Keratinocyte (primary cell): ENCODE data around the gene ACTG1. TPM values are rescaled to one million over a fixed set of nuclear protein-coding genes. Genes with fewer than 3 reads are reported as not detected.

ENCODE experiments used
- DNase-seq: peaks from one replicate; pipeline ENCODE4 v3.0.0-alpha.2; 2011; ENCODE audit warnings: low read depth, missing footprints, low spot score
- FAIRE-seq: peaks from 2 replicates; lab custom pipeline; 2011; peaks lifted over from hg19 to GRCh38; lab: Jason Lieb, UNC
- H2AFZ ChIP-seq: 2 replicates; pipeline ENCODE4 v1.6.0; 2012; ENCODE audit warnings: low read length, control low read depth, inconsistent platforms; ENCODE audit not compliant: control insufficient read depth
- H3K27ac ChIP-seq: 2 replicates; pipeline ENCODE4 v1.5.1; 2011; ENCODE audit warnings: low read length; ENCODE audit not compliant: control insufficient read depth, insufficient read depth
- H3K27me3 ChIP-seq: 3 replicates; pipeline ENCODE4 v1.6.0; 2011; ENCODE audit warnings: low read length; ENCODE audit not compliant: control insufficient read depth, insufficient read depth; ENCODE audit errors: extremely low read depth
- H3K36me3 ChIP-seq, 2 experiments: 2 replicates in 1 of 2; 3 replicates in 1 of 2; pipeline ENCODE4 v1.5.1; 2011; ENCODE audit warnings: low read length in 2 of 2, mild to moderate bottlenecking in 1 of 2; ENCODE audit not compliant: control insufficient read depth in 2 of 2, insufficient read depth in 2 of 2; ENCODE audit errors: extremely low read depth in 1 of 2
- H3K4me1 ChIP-seq: 3 replicates; pipeline ENCODE4 v1.5.1; 2011; ENCODE audit warnings: low read length; ENCODE audit not compliant: control insufficient read depth, insufficient read depth; ENCODE audit errors: extremely low read depth
- H3K4me2 ChIP-seq: 3 replicates; pipeline ENCODE4 v1.6.0; 2011; ENCODE audit warnings: low read depth, low read length; ENCODE audit not compliant: control insufficient read depth, insufficient read depth; ENCODE audit errors: extremely low read depth
- H3K4me3 ChIP-seq, 3 experiments: fragments of 200-600 bp in 1 of 3; sonication (generic) in 1 of 3; 2 replicates in 2 of 3; 3 replicates in 1 of 3; pipeline ENCODE4 v1.5.1; 2011 to 2016; ENCODE audit warnings: low read length in 3 of 3, mild to moderate bottlenecking in 3 of 3, control low read depth in 2 of 3, inconsistent platforms in 1 of 3, low read depth in 1 of 3, mixed read lengths in 1 of 3, mixed run types in 1 of 3, moderate library complexity in 1 of 3; ENCODE audit not compliant: control insufficient read depth in 2 of 3, insufficient read depth in 2 of 3; ENCODE audit errors: extremely low read depth in 1 of 3
- H3K79me2 ChIP-seq: 2 replicates; pipeline ENCODE4 v1.6.0; 2012; ENCODE audit warnings: low read length; ENCODE audit not compliant: control insufficient read depth, insufficient read depth
- H3K9ac ChIP-seq: 3 replicates; pipeline ENCODE4 v1.6.0; 2011; ENCODE audit warnings: low read length; ENCODE audit not compliant: control insufficient read depth, insufficient read depth; ENCODE audit errors: extremely low read depth
- H3K9me1 ChIP-seq: 3 replicates; pipeline ENCODE4 v1.6.0; 2011; ENCODE audit warnings: low read length; ENCODE audit not compliant: control insufficient read depth, insufficient read depth; ENCODE audit errors: extremely low read depth
- H3K9me3 ChIP-seq: 2 replicates; pipeline ENCODE4 v1.5.1; 2012; ENCODE audit warnings: low read depth, low read length; ENCODE audit not compliant: control insufficient read depth
- H4K20me1 ChIP-seq: 3 replicates; pipeline ENCODE4 v1.6.0; 2011; ENCODE audit warnings: low read length; ENCODE audit not compliant: control insufficient read depth, insufficient read depth; ENCODE audit errors: extremely low read depth
- CTCF ChIP-seq, 3 experiments: IDR thresholded peaks in 1 of 3; conservative IDR thresholded peaks in 1 of 3; optimal IDR thresholded peaks in 1 of 3; 2 replicates in 2 of 3; 3 replicates in 1 of 3; pipeline versions ENCODE3 to v1.5.1; 2011; ENCODE audit warnings: low read length in 3 of 3, mild to moderate bottlenecking in 3 of 3, moderate library complexity in 2 of 3, control low read depth in 1 of 3, inconsistent platforms in 1 of 3; ENCODE audit not compliant: insufficient read depth in 2 of 3; ENCODE audit errors: extremely low read depth in 1 of 3
- EZH2 ChIP-seq: IDR thresholded peaks from one replicate; pipeline ENCODE4 v1.6.1; 2012; ENCODE audit warnings: inconsistent platforms, mild to moderate bottlenecking, low read length, moderate library complexity
- dilution Hi-C: fragments of 300-500 bp; cut with MboI; formaldehyde crosslinking; loops from one replicate; pipeline ENCODE4 v1.7.0; 2020; ENCODE audit warnings: low sequenced_read_pairs; ENCODE audit not compliant: extremely low pct_ligation_motif_present
- polyA plus RNA-seq, 5 experiments: library from polyadenylated mRNA; depleted of rRNA in 3 of 5; stranded (reverse) in 3 of 5; stranded (forward) in 1 of 5; unstranded in 1 of 5; fragments of >200 nt; gene quantifications; 1 replicate in 1 of 5; 2 replicates in 3 of 5; 3 replicates in 1 of 5; pipeline versions ENCODE4 v1.2.1 to v1.2.3, GENCODE V29; 2011 to 2012; ENCODE audit warnings: missing spikeins in 2 of 5, low read depth in 1 of 5, low replicate concordance in 1 of 5

Gene ACTG1
- polyA plus RNA-seq, 1 donor (not counting 4 experiments of a cell fraction or from before 2014, with no cell fraction given), result 1,867 TPM

GRCh38 chr17:81489998-81490992, 22.3 kb downstream of the ACTG1 start:
- no peak overlapping the region for H3K27ac ChIP-seq

GRCh38 chr17:81489012-81489997, 23.3 kb downstream of the ACTG1 start:
- no peaks in the 10 kb centered on the region for H3K9me3 ChIP-seq
- H3K4me3 ChIP-seq, result no peak overlapping the region
- no peak for TF ChIP-seq EZH2
- TF ChIP-seq CTCF (optimal IDR thresholded peaks at IDR 0.05 in 1 of 3, IDR thresholded peaks at IDR 0.05 in 1 of 3, conservative IDR thresholded peaks at IDR 0.05 in 1 of 3; ENCODE audit: extremely low read depth in 1 of 3, insufficient read depth in 2 of 3, low read length in 3 of 3), result no peak
- H3K9ac ChIP-seq, result no peak overlapping the region
- dilution Hi-C loops, result no loop called here
- H3K79me2 ChIP-seq, result no peaks in the 10 kb centered on the region
- no peaks in the 10 kb centered on the region for H3K9me1 ChIP-seq
- DNase-seq, result no peak
- no peak overlapping the region for H2AFZ ChIP-seq
- no peak overlapping the region for H3K4me2 ChIP-seq
- no peak for FAIRE-seq
- H3K27me3 ChIP-seq, result peaks cover 22% of the 10 kb centered on the region
- no peaks in the 10 kb centered on the region for H3K36me3 ChIP-seq
- H3K4me1 ChIP-seq, result peaks cover 4% of the 10 kb centered on the region
- no peaks in the 10 kb centered on the region for H4K20me1 ChIP-seq
- no peak overlapping the region for H3K27ac ChIP-seq

More at GRCh38 chr17:81489998-81490992, 22.3 kb downstream of the ACTG1 start:
- Histone ChIP-seq H3K27me3 (peaks cover 28% of the 10 kb centered on the region), H3K79me2 (no peaks in the 10 kb centered on the region), H2AFZ (no peak overlapping the region), H3K9me1 (no peaks in the 10 kb centered on the region), H4K20me1 (no peaks in the 10 kb centered on the region), H3K9ac (no peak overlapping the region), H3K36me3 (no peaks in the 10 kb centered on the region), H3K4me3 (no peak overlapping the region), H3K9me3 (no peaks in the 10 kb centered on the region), H3K4me2 (no peak overlapping the region), H3K4me1 (no peaks in the 10 kb centered on the region)
- dilution Hi-C loops, result no loop called here
- FAIRE-seq (no peak), DNase-seq (no peak)
- TF ChIP-seq CTCF (optimal IDR thresholded peaks at IDR 0.05 in 1 of 3, IDR thresholded peaks at IDR 0.05 in 1 of 3, conservative IDR thresholded peaks at IDR 0.05 in 1 of 3; ENCODE audit: extremely low read depth in 1 of 3, insufficient read depth in 2 of 3, low read length in 3 of 3), result no peak
- TF ChIP-seq EZH2, result no peak
